ENCODE results near the gene TMEM126B. TPM values are rescaled to one million over a fixed set of nuclear protein-coding genes. Genes with fewer than 3 reads are reported as not detected.
"Not testable (repeated sequence)": the region's sequence is repeated elsewhere in the genome, so short reads cannot be mapped to it uniquely, and the experiment has no call there.

TMEM126B gene
- total RNA-seq, 1 donor from 2014 or later, result 42.0 TPM

GRCh38 chr11:85595285-85595884 is 33.0 kb upstream of the TMEM126B start:
- H3K36me3 Mint-ChIP-seq (ENCODE audit: low read depth, unreplicated experiment), result no peaks in the 10 kb centered on the region
- no peaks in the 10 kb centered on the region for H3K4me1 Mint-ChIP-seq (ENCODE audit: unreplicated experiment)
- H3K27me3 Mint-ChIP-seq (ENCODE audit: unreplicated experiment), result no peaks in the 10 kb centered on the region
- no peak overlapping the region for H3K27ac Mint-ChIP-seq (ENCODE audit: unreplicated experiment)
- H3K9me3 Mint-ChIP-seq (ENCODE audit: unreplicated experiment), result no peaks in the 10 kb centered on the region
- DNase-seq (ENCODE audit: low spot score), result no peak
- no peak overlapping the region for H3K4me3 Mint-ChIP-seq (ENCODE audit: unreplicated experiment)
- TF ChIP-seq CTCF (IDR thresholded peaks at IDR 0.05; ENCODE audit: unreplicated experiment), result peak; percentile 55

GRCh38 chr11:85596886-85597285 is 31.5 kb upstream of the TMEM126B start:
- no peak for TF ChIP-seq CTCF (IDR thresholded peaks at IDR 0.05; ENCODE audit: unreplicated experiment)
- Mint-ChIP-seq H3K27me3 (ENCODE audit: unreplicated experiment) (no peaks in the 10 kb centered on the region), H3K4me3 (ENCODE audit: unreplicated experiment) (no peak overlapping the region), H3K27ac (ENCODE audit: unreplicated experiment) (no peak overlapping the region), H3K4me1 (ENCODE audit: unreplicated experiment) (no peaks in the 10 kb centered on the region), H3K9me3 (ENCODE audit: unreplicated experiment) (no peaks in the 10 kb centered on the region), H3K36me3 (ENCODE audit: low read depth, unreplicated experiment) (no peaks in the 10 kb centered on the region)
- DNase-seq (ENCODE audit: low spot score), result no peak

- Mint-ChIP-seq H3K27me3 (ENCODE audit: unreplicated experiment) (no peaks in the 10 kb centered on the region), H3K36me3 (ENCODE audit: low read depth, unreplicated experiment) (no peaks in the 10 kb centered on the region), H3K4me3 (ENCODE audit: unreplicated experiment) (no peak overlapping the region), H3K27ac (ENCODE audit: unreplicated experiment) (no peak overlapping the region), H3K9me3 (ENCODE audit: unreplicated experiment) (no peaks in the 10 kb centered on the region), H3K4me1 (ENCODE audit: unreplicated experiment) (no peaks in the 10 kb centered on the region)
- no peak for DNase-seq (ENCODE audit: low spot score)
- TF ChIP-seq CTCF (IDR thresholded peaks at IDR 0.05; ENCODE audit: unreplicated experiment), result no peak
These were observed 29.3 kb upstream of the TMEM126B start for GRCh38 chr11:85599083-85599482.

- no peak for TF ChIP-seq CTCF (IDR thresholded peaks at IDR 0.05; ENCODE audit: unreplicated experiment)
- H3K4me3 Mint-ChIP-seq (ENCODE audit: unreplicated experiment), result no peak overlapping the region
- H3K9me3 Mint-ChIP-seq (ENCODE audit: unreplicated experiment), result no peaks in the 10 kb centered on the region
- no peak for DNase-seq (ENCODE audit: low spot score)
- H3K4me1 Mint-ChIP-seq (ENCODE audit: unreplicated experiment), result no peaks in the 10 kb centered on the region
- H3K27ac Mint-ChIP-seq (ENCODE audit: unreplicated experiment), result no peak overlapping the region
- no peaks in the 10 kb centered on the region for H3K27me3 Mint-ChIP-seq (ENCODE audit: unreplicated experiment)
- H3K36me3 Mint-ChIP-seq (ENCODE audit: low read depth, unreplicated experiment), result peaks cover 3% of the 10 kb centered on the region
These were observed 25.7 kb upstream of the TMEM126B start for GRCh38 chr11:85602526-85603213.

GRCh38 chr11:85603220-85603619 is 25.2 kb upstream of the TMEM126B start:
- Mint-ChIP-seq H3K4me3 (ENCODE audit: unreplicated experiment) (no peak overlapping the region), H3K27me3 (ENCODE audit: unreplicated experiment) (no peaks in the 10 kb centered on the region), H3K9me3 (ENCODE audit: unreplicated experiment) (no peaks in the 10 kb centered on the region), H3K4me1 (ENCODE audit: unreplicated experiment) (no peaks in the 10 kb centered on the region), H3K27ac (ENCODE audit: unreplicated experiment) (no peak overlapping the region), H3K36me3 (ENCODE audit: low read depth, unreplicated experiment) (peaks cover 4% of the 10 kb centered on the region)
- no peak for DNase-seq (ENCODE audit: low spot score)
- no peak for TF ChIP-seq CTCF (IDR thresholded peaks at IDR 0.05; ENCODE audit: unreplicated experiment)

- not testable (repeated sequence) for H3K4me3 Mint-ChIP-seq (ENCODE audit: unreplicated experiment); H3K4me1 Mint-ChIP-seq (ENCODE audit: unreplicated experiment); H3K27me3 Mint-ChIP-seq (ENCODE audit: unreplicated experiment); H3K27ac Mint-ChIP-seq (ENCODE audit: unreplicated experiment); H3K9me3 Mint-ChIP-seq (ENCODE audit: unreplicated experiment); DNase-seq (ENCODE audit: low spot score)
- peaks cover 15% of the 10 kb centered on the region for H3K36me3 Mint-ChIP-seq (ENCODE audit: low read depth, unreplicated experiment)
These were observed 22.2 kb upstream of the TMEM126B start for GRCh38 chr11:85606237-85606636.

GRCh38 chr11:85608621-85609020 is 19.8 kb upstream of the TMEM126B start:
- H3K9me3 Mint-ChIP-seq (ENCODE audit: unreplicated experiment); H3K27me3 Mint-ChIP-seq (ENCODE audit: unreplicated experiment): not testable (repeated sequence)

More at GRCh38 chr11:85608621-85609020, 19.8 kb upstream of the TMEM126B start:
- not testable (repeated sequence) for DNase-seq (ENCODE audit: low spot score); H3K27ac Mint-ChIP-seq (ENCODE audit: unreplicated experiment); H3K4me3 Mint-ChIP-seq (ENCODE audit: unreplicated experiment)
- H3K4me1 Mint-ChIP-seq (ENCODE audit: unreplicated experiment), result peaks cover 15% of the 10 kb centered on the region
- H3K36me3 Mint-ChIP-seq (ENCODE audit: low read depth, unreplicated experiment), result peaks cover 15% of the 10 kb centered on the region
